ENCODE data around the gene TRIM71. TPM values are rescaled to one million over a fixed set of nuclear protein-coding genes. Genes with fewer than 3 reads are reported as not detected.
"Not testable (repeated sequence)": the region's sequence is repeated elsewhere in the genome, so short reads cannot be mapped to it uniquely, and the experiment has no call there.

TRIM71 gene
- total RNA-seq, 1 experiment from 2014 or later: 376 TPM

GRCh38 chr3:32844914-32845313, 27.1 kb downstream of the TRIM71 start:
- H3K4ac ChIP-seq (ENCODE audit: low read depth, low read length): no peak overlapping the region
- H3K23me2 ChIP-seq (ENCODE audit: insufficient read length, low read depth, low read length, poor library complexity, severe bottlenecking): peaks cover 7% of the 10 kb centered on the region
- H3K23ac ChIP-seq (ENCODE audit: insufficient read length, low read depth, low read length): no peak overlapping the region
- no peak overlapping the region for H2BK12ac ChIP-seq (ENCODE audit: insufficient read length, low read depth, low read length)
- H3K18ac ChIP-seq (ENCODE audit: insufficient read length, low read depth, low read length): no peak overlapping the region
- H4K91ac ChIP-seq (ENCODE audit: insufficient read length, low read depth, low read length): no peak overlapping the region
- no peak overlapping the region for H2BK5ac ChIP-seq (ENCODE audit: insufficient read length, low read length)
- H4K5ac ChIP-seq (ENCODE audit: insufficient read length, low read depth, low read length): no peak overlapping the region
- H3K56ac ChIP-seq (ENCODE audit: insufficient read length, low read depth, low read length): no peak overlapping the region
- no peak overlapping the region for H3K14ac ChIP-seq (ENCODE audit: insufficient read depth, low read length)
- peaks cover 84% of the 10 kb centered on the region for H3K79me2 ChIP-seq (ENCODE audit: insufficient read depth, low read length)
- no peaks in the 10 kb centered on the region for H3K27me3 ChIP-seq (ENCODE audit: insufficient read depth, low read length)
- peaks cover 5% of the 10 kb centered on the region for H3K79me1 ChIP-seq (ENCODE audit: insufficient read depth, low read depth, low read length, poor library complexity, severe bottlenecking)
- WGBS (ENCODE audit: extremely low coverage, insufficient read length, low lambda C conversion rate): no CpG with 5 or more reads among the region's 1 CpG
- H3K27ac ChIP-seq (ENCODE audit: insufficient read length, low read depth, low read length): no peak overlapping the region
- no peak overlapping the region for H2BK15ac ChIP-seq (ENCODE audit: low read depth, low read length)
- no peak for DNase-seq
- H2AK5ac ChIP-seq (ENCODE audit: insufficient read length, low read length): no peak overlapping the region
- H2BK120ac ChIP-seq (ENCODE audit: low read depth, low read length, poor library complexity, severe bottlenecking): no peak overlapping the region
- no peak overlapping the region for H4K8ac ChIP-seq (replicated peaks; ENCODE audit: insufficient read length, low read depth, low read length)
- peaks cover 0 to 19% (median 18%) of the 10 kb centered on the region in 3 experiments; a peak in 5 of 7 replicates for H3K36me3 Mint-ChIP-seq (ENCODE audit: insufficient read depth in 1 of 3, low read depth in 3 of 3)
- H3K9me3 Mint-ChIP-seq: no peaks in the 10 kb centered on the region
- H3K4me2 ChIP-seq (ENCODE audit: insufficient read depth, insufficient read length, low read length): peak overlapping the region; percentile 74
- H3K27ac Mint-ChIP-seq: peak overlapping the region; percentile 89 to 99 (median 99)
- H3K4me3 Mint-ChIP-seq: peak overlapping the region; percentile 61 to 80
- H2BK20ac ChIP-seq (ENCODE audit: low read depth, low read length, poor library complexity, severe bottlenecking): no peak overlapping the region
- no peaks in the 10 kb centered on the region; the same call in 1 of the 2 replicates for H3K27me3 Mint-ChIP-seq (ENCODE audit: low read depth)
- H4K20me1 ChIP-seq (ENCODE audit: control insufficient read depth, insufficient read depth, insufficient read length): no peaks in the 10 kb centered on the region
- no peak for TF ChIP-seq CTCF (conservative IDR thresholded peaks at IDR 0.05)
- peaks cover 89 to 94% of the 10 kb centered on the region in 2 experiments for H3K4me1 Mint-ChIP-seq
- no peak overlapping the region for H2AFZ ChIP-seq (ENCODE audit: low read length)
- H3K9me3 ChIP-seq (ENCODE audit: control insufficient read depth, low read depth, low read length): no peaks in the 10 kb centered on the region
- H3K4me1 ChIP-seq (ENCODE audit: insufficient read depth, low read length): peaks cover 53% of the 10 kb centered on the region
- no peak overlapping the region for H3T11ph ChIP-seq (ENCODE audit: low read length)
- no peak overlapping the region for H3K9ac ChIP-seq (ENCODE audit: extremely low read depth, insufficient read length, low read length)

- not testable (repeated sequence) for H3T11ph ChIP-seq (ENCODE audit: low read length); H3K9ac ChIP-seq (ENCODE audit: extremely low read depth, insufficient read length, low read length); H3K23ac ChIP-seq (ENCODE audit: insufficient read length, low read depth, low read length); H2BK120ac ChIP-seq (ENCODE audit: low read depth, low read length, poor library complexity, severe bottlenecking); H2BK15ac ChIP-seq (ENCODE audit: low read depth, low read length); H4K20me1 ChIP-seq (ENCODE audit: control insufficient read depth, insufficient read depth, insufficient read length); H3K18ac ChIP-seq (ENCODE audit: insufficient read length, low read depth, low read length); H3K79me1 ChIP-seq (ENCODE audit: insufficient read depth, low read depth, low read length, poor library complexity, severe bottlenecking); H3K4ac ChIP-seq (ENCODE audit: low read depth, low read length); H3K23me2 ChIP-seq (ENCODE audit: insufficient read length, low read depth, low read length, poor library complexity, severe bottlenecking); H3K9me3 Mint-ChIP-seq; H2AFZ ChIP-seq (ENCODE audit: low read length); H2BK20ac ChIP-seq (ENCODE audit: low read depth, low read length, poor library complexity, severe bottlenecking); H2AK5ac ChIP-seq (ENCODE audit: insufficient read length, low read length); H3K56ac ChIP-seq (ENCODE audit: insufficient read length, low read depth, low read length); DNase-seq; H4K5ac ChIP-seq (ENCODE audit: insufficient read length, low read depth, low read length); H4K91ac ChIP-seq (ENCODE audit: insufficient read length, low read depth, low read length); H3K14ac ChIP-seq (ENCODE audit: insufficient read depth, low read length); H3K27ac ChIP-seq (ENCODE audit: insufficient read length, low read depth, low read length); H3K27me3 ChIP-seq (ENCODE audit: insufficient read depth, low read length); H2BK12ac ChIP-seq (ENCODE audit: insufficient read length, low read depth, low read length); H2BK5ac ChIP-seq (ENCODE audit: insufficient read length, low read length); H3K9me3 ChIP-seq (ENCODE audit: control insufficient read depth, low read depth, low read length); H4K8ac ChIP-seq (replicated peaks; ENCODE audit: insufficient read length, low read depth, low read length); H3K27me3 Mint-ChIP-seq (ENCODE audit: low read depth)
- H3K79me2 ChIP-seq (ENCODE audit: insufficient read depth, low read length): peaks cover 84% of the 10 kb centered on the region
- peak overlapping the region in 2 of 3 experiments; percentile 89 to 99; a peak in 2 of 7 replicates for H3K27ac Mint-ChIP-seq
- H3K4me3 Mint-ChIP-seq: peak overlapping the region in 1 of 2 experiments; percentile 80; a peak in 3 of 5 replicates
- H3K4me1 ChIP-seq (ENCODE audit: insufficient read depth, low read length): peaks cover 57% of the 10 kb centered on the region
- no CpG with 5 or more reads among the region's 6 CpGs for WGBS (ENCODE audit: extremely low coverage, insufficient read length, low lambda C conversion rate)
- peak overlapping the region; percentile 74 for H3K4me2 ChIP-seq (ENCODE audit: insufficient read depth, insufficient read length, low read length)
- peaks cover 0 to 18% (median 17%) of the 10 kb centered on the region in 3 experiments; a peak in 5 of 7 replicates for H3K36me3 Mint-ChIP-seq (ENCODE audit: insufficient read depth in 1 of 3, low read depth in 3 of 3)
- peaks cover 89 to 94% of the 10 kb centered on the region in 2 experiments for H3K4me1 Mint-ChIP-seq
These were observed 27.7 kb downstream of the TRIM71 start for GRCh38 chr3:32845546-32845945.
